Activated CD8-positive, alpha-beta memory T cell treated with anti-CD3 and anti-CD28 coated beads for 48 hours (primary cell): ENCODE results near the gene SF3B2.
"Not testable (repeated sequence)": the region's sequence is repeated elsewhere in the genome, so short reads cannot be mapped to it uniquely, and the experiment has no call there.

Experiments
- DNase-seq, 3 experiments: peaks; one replicate each; pipeline ENCODE4 v3.0.0-alpha.2; 2020; ENCODE audit warnings: low read depth in 2 of 3, low spot score in 2 of 3

SF3B2 gene

DNA sequence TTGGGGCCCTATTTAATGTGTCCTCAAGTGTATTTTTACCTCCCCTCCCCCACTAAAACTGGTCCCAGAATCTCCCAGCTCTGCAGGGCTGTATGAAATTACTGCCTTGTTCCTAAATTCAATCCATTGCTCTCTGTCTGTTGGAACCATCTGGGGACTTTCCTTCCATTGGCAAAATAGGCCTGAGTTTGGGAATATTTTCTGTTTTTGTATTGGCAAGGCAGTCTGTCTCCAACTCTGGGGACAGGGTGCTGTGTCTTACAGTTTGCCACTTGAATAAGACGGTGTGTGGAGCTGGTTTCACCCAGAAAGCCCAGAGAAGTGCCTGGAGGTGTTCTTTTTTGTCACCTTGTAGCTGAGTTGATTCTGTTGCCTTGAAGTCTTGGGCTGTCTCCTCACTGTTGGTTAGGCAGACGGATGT is 19.2 kb downstream of the SF3B2 start:
- no peak for DNase-seq

DNA sequence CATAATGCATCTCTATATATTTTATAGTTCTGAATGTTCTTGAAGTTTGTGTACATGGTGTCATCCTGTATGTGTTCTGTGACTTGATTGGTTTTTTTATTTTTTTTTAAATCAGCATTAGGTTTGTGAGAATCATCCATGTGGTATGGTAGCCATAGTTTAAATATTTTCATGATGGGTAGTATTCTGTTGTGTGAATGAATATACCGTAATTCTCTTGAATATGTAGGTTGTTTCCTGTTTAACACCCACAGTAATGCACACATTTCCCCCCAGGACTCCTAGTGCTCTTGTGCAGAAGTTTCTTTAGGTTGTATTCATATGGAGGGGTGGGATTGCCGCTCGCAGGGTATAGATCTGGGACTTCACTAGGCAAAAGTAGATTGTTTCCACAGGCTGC is 19.9 kb downstream of the SF3B2 start:
- no peak for DNase-seq

DNA sequence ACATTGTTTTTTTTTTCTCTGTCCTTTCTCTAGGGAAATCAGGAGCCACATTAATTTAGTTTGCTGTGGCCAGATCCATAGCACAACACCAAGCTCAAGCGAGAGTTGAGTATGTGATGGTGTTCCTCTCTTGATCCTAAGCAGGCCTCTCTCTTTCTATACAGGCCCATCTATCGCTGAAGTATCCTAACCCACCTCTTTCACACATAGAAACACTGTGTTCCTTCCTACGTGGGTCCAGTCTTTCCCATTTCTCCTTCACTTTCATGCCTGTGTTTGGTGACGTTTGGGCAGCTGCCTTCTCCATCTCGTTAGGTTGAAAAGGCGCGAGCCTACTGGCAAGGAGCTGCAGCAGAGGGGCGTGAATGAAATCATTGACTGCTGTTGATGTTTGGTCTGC is 20.4 kb downstream of the SF3B2 start:
- DNase-seq = no peak

DNA sequence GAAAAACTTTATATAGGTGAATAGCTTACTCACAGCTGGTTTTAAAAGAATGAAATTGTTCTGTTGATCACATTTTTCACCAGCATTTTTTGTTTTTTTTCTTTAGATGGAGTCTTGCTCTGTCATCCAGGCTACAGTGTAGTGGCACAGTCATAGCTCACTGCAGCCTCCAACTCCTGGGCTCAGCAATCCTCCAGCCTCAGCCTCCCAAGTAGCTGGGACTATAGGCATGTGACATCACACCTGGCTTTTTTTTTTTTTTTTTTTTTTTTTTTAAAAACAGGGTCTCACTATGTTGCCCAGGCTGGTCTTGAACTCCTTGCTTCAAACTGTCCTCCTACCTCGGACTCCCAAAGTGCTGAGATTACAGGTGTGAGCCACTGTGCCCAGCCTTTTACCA is 21.5 kb downstream of the SF3B2 start:
- DNase-seq = no peak

DNA sequence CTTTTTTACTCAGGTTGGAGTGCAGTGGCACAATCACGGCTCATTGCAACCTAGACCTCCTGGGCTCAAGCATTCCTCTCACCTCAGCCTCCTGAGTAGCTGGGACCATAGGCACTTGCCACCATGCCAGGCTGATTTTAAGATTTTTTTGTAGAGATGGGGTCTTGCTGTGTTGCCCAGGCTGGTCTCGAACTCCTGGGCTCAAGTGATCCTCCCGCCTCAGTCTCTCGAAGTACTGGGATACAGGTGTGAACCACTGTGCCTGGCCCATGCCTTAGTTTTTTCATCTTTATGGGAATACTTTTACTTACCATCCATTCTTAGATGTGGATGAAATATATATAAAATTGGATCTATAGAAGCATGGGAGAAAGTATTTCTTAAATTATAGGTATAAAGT is 23.1 kb downstream of the SF3B2 start:
- DNase-seq = no peak

DNA sequence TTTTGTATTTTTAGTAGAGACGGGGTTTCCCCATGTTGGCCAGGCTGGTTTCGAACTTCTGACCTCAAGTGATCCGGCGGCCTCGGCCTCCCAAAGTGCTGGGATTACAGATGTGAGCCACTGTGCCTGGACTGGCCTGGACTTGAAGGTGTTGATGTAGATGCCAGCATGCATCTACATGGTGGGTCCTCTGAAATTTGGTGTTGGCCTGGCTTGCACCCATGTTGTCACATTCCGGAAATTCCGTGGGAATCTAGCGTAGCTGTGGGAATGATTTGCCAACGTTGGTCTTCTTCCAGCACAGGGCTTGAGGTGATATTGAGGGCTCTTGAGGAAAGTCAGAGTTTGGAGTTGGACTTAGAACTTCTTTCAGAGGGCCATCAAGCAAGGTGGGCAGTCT is 24.4 kb downstream of the SF3B2 start:
- no peak for DNase-seq

DNA sequence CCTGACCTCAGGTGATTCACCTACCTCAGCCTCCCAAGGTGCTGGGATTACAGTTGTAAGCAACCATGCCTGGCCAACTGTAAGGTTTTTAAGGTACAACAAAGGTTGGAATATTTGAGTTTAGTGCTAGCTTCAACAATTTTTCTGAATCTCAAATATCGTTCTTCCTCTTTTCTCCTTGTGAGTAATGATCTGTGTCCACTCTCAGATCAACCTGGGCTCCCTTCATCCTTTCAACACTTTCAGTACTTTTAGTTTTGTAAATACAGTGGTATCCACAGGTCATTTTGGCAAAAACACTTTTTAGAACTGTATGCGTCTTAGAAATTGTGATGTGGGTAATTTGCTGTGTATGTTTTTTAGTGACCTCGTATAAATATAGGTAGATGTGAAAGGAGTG is 25.8 kb downstream of the SF3B2 start:
- DNase-seq = no peak

DNA sequence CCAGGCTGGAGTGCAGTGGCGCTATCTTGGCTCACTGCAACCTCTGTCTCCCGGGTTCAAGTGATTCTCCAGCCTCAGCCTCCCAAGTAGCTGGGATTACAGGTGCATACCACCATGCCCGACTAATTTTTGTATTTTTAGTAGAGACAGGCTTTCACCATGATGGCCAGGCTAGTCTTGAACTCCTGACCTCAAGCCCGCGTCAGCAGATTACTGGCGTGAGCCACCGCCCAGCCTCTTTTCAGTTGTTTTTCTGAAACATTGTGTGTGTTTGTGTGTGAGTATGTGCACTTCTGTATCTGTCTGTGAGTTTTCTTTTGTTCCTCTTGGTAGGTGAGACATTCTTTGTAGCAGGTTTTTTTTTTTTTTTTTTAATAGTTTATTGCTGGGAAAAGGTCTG is 26.8 kb downstream of the SF3B2 start:
- not testable (repeated sequence) for DNase-seq

DNA sequence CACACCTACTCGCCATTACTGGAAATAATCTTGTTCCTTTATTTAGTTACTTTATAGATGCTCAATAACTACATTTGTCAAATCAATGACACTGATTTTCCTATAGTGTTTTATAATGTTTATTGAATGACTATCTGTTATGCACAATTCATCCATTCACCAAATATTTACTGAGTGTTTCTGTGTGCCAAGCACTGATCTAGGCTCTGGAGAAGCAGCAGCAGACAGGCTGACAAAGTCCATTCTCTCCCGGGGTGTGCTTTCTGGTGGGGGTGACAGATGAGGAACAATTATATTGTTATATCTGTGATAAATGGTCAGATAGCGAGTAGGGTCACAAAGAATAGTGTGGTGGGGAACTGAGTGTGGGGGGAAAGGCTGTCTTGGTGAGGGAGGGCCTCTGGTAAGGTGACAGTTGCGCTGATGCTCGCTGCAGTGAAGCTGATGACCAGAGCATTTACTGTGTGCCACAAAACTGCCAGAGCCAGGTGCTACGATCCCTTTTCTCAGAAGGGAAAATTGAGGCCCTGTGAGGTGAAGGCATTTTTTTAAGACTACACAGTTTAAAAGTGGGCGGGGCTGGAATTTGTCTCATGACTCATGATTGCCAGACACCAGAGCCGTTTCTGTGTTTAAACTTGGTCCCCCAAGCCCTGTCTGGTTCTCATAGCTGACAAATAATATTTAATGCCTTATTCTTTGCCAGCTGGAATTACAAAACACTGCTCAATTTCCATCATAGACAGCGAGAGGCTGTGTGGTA is 28.1 kb downstream of the SF3B2 start:
- DNase-seq = no peak

DNA sequence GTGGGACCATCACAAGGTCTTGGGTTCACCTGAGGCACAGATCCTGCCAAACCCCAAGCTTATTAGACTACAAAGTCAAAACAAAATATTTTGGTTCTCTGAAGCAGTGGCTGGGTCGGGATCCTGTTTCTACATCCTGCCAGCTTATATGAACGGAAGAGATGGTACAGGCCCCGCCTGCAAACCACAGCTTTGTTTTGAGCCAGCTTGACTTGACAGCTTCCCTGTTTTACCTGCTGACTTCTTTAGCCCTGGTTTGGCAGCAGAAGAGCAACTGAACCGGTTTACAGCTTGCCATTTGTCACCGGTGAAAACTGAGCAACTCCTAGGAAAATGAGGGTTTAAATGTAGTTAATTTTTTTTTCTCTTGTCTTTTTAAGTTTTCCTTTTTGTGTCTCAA is 29.3 kb downstream of the SF3B2 start:
- DNase-seq = peak in 1 of 3 experiments; percentile 36

DNA sequence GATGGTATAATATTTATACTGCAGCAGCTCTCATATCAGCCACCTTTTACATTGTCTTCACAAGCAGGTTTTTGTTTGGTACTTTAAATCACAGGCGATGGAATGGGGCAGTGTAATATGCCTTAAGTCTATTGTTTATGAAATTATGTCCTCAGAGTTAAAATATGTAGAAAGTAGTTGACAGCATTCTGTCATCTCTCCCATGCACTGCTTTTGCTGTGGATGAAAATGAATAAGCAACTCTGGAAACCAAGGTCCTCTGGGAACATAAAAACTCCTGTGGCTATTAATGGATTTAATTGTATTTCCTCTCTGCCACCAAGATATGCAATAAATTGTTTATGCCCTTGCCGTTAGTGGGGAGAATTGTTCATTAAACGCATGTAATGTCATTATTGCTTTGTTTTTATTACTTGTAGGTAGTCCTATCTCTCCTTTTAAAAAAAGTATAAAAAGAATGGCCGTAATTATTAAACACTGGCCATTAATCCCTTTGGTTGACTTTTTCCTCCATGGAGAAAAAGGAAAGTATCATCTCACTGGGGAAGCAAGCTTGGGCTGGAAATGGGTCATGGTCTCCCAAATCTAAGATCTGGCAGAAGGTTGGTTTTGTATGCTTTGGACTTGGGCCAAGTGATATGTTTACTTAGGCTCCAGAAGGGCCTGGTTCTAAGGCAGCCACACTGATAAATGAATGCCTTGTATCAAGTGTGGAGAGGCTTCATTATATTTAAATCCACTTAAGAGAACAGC is 31.0 kb downstream of the SF3B2 start:
- DNase-seq = no peak

DNA sequence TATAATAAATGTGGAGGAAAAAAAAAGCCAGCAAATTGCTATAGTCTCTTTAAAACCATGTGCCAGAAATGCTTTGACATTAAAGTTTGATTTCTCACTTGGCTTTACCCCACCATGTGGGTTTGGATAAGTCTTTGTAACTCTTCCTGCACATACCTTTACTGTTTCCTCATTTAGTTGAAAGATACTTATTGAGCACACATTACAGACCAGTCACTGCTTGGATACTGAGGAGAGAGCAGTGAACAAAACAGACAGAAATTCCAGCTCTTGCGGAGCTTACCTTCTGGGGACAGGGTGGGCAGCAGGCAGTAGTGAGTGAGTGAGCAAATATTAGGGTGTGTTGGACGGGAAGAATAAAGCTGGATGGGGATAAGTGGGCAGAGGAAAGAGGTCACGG is 31.6 kb downstream of the SF3B2 start:
- no peak for DNase-seq

DNA sequence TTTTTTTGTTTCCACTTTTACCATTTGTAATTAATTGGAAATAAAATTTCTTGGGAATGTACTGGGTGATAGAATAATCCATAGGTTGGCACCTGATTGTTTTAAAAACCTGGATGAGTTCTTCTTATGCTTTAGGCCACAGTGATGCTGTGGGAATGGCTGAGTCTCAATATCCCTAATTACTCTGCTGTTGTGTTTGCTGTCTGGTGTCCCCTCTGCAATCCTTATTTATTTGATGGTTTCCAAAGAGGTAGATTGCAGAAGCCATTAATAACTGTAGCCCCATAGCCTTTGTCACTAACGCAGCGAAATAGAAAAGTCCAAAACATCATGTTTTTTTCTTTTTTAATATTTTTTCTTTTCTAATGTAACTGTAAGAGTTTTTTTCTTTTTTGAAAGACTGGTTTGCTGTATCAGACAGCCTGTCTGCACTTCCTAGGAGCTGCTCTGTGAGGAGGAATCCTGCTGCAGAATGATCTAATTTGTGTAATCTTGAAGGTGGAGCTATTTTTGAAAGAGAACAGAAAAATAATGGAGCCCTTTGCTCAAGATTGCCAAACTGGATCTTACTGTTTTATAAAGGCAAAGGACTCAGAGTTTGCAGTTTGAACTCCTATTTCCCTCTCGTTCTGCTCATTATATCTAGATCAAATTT is 32.8 kb downstream of the SF3B2 start:
- DNase-seq = no peak

DNA sequence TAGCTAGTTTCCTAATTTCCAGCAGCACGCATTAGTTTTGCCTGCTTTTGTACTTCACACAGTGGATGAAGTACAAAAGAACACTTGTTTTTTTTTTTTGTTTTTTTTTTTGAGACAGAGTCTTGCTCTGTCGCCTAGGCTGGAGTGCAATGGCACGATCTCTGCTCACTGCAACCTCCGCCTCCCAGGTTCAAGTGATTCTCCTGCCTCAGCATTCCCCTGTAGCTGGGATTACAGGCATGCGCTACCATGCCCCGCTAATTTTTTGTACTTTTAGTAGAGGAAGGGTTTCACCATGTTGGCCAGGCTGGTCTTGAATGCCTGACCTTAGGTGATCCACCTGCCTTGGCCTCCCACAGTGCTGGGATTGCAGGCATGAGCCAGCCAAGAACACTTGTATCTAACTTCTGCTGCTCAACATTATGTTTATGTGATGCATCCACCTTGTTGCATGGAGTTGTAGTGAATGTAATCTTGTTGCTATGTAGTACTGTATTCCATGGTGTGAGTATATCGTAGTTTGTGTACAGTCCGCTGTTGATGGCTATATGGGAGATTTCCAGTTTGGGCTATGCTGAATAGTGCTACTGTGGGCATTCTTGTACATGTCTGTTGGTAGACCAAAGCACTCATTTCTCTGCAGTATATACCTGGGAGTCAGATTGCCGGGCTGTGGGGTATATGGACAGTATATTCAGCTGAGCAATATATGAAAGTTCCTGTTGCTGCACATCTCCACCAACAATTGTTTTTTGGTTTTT is 35.2 kb downstream of the SF3B2 start:
- DNase-seq = no peak

DNA sequence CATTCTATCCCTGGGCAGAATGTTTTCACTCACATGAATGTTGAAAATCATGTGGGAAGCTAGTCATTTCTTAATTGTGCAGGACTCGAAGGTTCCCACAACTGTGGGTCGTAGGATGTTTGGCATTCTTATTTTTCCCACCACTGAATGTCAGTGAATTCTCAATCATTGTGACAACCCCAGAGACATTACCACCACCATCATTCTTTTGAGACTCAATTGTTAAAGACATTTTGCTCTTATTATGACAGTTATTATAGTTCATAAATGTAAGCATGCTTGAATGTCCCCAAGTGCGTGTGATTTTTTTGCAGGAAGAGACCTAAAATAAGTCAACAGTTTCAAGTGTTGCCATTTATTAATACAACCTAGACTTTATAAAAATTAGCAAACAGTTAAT is 36.9 kb downstream of the SF3B2 start:
- no peak for DNase-seq

DNA sequence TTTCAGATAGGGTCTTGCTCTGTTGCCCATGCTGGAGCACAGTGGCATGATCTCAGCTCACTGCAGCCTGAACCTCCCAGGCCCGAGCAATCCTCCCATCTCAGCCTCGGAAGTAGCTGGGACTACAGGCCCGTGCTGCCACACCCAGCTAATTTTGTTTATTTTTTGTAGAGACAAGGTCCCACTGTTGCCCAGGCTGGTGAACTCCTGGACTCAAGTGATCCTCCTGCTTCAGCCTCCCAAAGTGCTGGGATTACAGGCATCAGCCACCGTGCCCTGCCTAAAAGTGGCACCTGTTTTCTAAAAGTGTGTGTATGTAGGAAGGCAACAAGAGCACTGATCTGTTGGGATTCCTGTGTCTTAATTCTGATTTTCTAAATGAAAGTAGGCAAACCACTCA is 38.1 kb downstream of the SF3B2 start:
- no peak for DNase-seq

DNA sequence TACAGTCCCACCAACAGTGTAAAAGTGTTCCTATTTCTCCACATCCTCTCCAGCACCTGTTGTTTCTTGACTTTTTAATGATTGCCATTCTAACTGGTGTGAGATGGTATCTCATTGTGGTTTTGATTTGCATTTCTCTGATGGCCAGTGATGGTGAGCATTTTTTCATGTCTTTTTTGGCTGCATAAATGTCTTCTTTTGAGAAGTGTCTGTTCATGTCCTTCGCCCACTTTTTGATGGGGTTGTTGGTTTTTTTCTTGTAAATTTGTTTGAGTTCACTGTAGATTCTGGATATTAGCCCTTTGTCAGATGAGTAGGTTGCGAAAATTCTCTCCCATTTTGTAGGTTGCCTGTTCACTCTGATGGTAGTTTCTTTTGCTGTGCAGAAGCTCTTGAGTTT is 40.0 kb downstream of the SF3B2 start:
- not testable (repeated sequence) for DNase-seq

DNA sequence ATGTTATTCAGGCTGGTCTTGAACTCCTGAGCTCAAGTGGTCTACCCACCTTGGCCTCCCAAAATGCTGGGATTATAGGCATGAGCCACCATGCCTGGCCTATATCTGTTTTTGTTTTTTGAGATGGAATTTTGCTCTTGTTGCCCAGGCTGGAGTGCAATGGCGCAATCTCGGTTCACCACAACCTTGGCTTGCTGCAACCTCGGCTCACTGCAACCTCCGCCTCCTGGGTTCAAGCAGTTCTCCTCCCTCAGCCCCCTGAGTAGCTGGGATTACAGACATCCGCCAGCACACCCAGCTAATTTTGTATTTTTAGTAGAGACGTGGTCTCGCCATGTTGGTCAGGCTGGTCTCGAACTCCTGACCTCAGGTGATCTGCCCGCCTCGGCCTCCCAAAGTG is 47.6 kb downstream of the SF3B2 start:
- not testable (repeated sequence) for DNase-seq

DNA sequence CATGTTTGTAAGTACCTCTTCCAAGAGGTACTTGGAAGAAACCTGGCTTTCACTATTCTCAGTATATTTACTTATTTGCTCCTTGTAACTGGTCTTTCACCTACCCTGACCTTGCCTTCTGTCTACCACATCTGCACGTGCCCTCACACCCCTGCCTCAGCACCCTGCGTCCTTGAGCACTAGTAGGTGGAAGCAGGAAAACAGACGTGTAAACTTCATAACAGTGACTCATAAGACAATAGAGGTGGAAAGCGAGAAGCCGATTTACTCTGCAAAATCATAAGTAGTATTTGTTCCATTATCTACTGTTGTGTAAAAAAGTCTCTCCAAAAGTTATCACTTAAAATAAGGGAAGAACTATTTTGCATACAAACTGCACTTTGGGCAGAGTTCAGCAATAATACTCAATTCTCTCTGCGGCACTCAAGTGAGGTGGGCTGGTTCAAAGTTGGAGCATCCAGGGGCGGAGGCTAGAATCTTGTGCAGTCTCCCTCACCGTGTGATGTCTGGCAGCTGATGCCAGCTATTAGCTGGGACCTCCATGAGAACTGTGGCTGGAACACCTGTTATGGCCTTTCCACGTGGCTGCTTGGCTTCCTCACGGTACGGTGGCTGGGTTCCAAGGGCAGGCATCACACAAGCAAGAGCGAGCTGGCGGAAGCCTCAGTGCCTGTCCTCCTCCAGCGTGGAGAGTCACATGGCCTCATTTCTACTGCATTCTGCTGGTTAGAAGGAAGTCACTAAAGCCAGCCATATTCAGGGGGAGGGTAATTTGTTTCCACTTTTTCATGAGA is 48.3 kb downstream of the SF3B2 start:
- DNase-seq = peak; percentile 28 to 45 (median 32)

DNA sequence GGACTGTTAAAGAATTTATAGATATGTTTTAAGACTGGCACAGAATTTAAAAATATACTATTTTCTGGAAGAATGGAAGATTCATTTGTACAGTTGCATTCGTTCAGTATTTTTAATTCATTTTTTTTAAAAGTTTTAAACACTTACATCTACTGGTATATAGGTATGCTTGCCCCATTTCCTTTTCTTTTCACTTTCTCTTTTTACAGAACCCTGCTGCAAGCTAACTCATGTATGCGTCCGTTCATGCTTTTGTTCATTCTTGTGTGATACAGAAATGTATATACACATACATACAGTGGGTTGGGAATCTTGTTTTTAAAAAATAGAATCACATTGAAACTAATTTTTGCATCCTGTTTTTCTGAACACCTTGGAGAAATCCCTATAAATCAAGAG is 48.9 kb downstream of the SF3B2 start:
- DNase-seq = no peak
